LNCaP clone FGC (cell line): ENCODE measurements around the gene TAF3.

Source experiments
- DNase-seq: peaks from one replicate; pipeline ENCODE4 v3.0.0-alpha.2; 2011; ENCODE audit warnings: low read depth
- H3K4me3 ChIP-seq: 2 replicates; pipeline ENCODE4 v1.5.1; 2011; ENCODE audit warnings: mild to moderate bottlenecking, low read depth, low read length, control low read depth
- CTCF ChIP-seq: IDR thresholded peaks from 2 replicates; pipeline ENCODE4 v1.5.1; 2012; ENCODE audit warnings: mild to moderate bottlenecking; ENCODE audit not compliant: control insufficient read depth, insufficient read depth; ENCODE audit errors: extremely low read depth

TAF3 gene

GRCh38 chr10:7950981-7951847 is 132.9 kb downstream of the TAF3 start:
- DNase-seq, result no peak
- H3K4me3 ChIP-seq, result no peak overlapping the region
- TF ChIP-seq CTCF, result no peak

- no peak for TF ChIP-seq CTCF
Observed at GRCh38 chr10:7952266-7952665, 134.0 kb downstream of the TAF3 start.

GRCh38 chr10:7953447-7953846 is 135.1 kb downstream of the TAF3 start:
- no peak overlapping the region for H3K4me3 ChIP-seq
- DNase-seq, result no peak
- no peak for TF ChIP-seq CTCF

More at GRCh38 chr10:7952266-7952665, 134.0 kb downstream of the TAF3 start:
- H3K4me3 ChIP-seq, result no peak overlapping the region
- DNase-seq, result no peak

GRCh38 chr10:7955446-7955845 is 137.1 kb downstream of the TAF3 start:
- no peak overlapping the region for H3K4me3 ChIP-seq
- TF ChIP-seq CTCF, result no peak
- no peak for DNase-seq

GRCh38 chr10:7956508-7956907 is 138.2 kb downstream of the TAF3 start:
- no peak for DNase-seq
- TF ChIP-seq CTCF, result no peak
- H3K4me3 ChIP-seq, result no peak overlapping the region

GRCh38 chr10:7957591-7957990 is 139.3 kb downstream of the TAF3 start:
- no peak overlapping the region for H3K4me3 ChIP-seq
- TF ChIP-seq CTCF, result no peak
- DNase-seq, result no peak

- no peak for DNase-seq
- H3K4me3 ChIP-seq, result no peak overlapping the region
- TF ChIP-seq CTCF, result no peak
Observed at GRCh38 chr10:7958442-7958841, 140.1 kb downstream of the TAF3 start.
